ENCODE results near the gene GREB1.
A peak's percentile ranks its signal among the peaks of the same experiment; 100 is the strongest.

Gene GREB1

GRCh38 chr2:11685906-11686470 lies 152.1 kb downstream of the GREB1 start:
- no peak for DNase-seq (ENCODE audit: low spot score)

DNA sequence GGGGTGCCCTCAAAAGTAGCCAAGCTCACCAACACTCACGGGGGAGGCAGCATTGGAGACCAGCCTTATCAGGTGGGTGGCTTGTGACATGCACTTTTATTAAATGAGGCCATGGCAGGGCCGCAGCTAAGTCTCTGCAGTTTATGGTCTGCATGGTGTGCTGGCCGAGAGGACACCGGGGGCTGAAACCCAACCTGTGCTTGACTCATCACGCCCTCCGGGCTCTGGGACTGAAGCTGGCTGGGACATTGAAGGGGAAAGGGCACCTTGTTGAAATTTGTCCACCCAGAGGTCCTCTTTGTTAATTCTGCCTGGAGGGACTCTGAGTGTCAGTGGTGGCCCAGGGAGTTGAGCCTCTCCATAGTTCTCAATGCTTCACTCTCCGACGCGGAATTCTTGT lies 153.9 kb downstream of the GREB1 start:
- no peak for DNase-seq (ENCODE audit: low spot score)

DNA sequence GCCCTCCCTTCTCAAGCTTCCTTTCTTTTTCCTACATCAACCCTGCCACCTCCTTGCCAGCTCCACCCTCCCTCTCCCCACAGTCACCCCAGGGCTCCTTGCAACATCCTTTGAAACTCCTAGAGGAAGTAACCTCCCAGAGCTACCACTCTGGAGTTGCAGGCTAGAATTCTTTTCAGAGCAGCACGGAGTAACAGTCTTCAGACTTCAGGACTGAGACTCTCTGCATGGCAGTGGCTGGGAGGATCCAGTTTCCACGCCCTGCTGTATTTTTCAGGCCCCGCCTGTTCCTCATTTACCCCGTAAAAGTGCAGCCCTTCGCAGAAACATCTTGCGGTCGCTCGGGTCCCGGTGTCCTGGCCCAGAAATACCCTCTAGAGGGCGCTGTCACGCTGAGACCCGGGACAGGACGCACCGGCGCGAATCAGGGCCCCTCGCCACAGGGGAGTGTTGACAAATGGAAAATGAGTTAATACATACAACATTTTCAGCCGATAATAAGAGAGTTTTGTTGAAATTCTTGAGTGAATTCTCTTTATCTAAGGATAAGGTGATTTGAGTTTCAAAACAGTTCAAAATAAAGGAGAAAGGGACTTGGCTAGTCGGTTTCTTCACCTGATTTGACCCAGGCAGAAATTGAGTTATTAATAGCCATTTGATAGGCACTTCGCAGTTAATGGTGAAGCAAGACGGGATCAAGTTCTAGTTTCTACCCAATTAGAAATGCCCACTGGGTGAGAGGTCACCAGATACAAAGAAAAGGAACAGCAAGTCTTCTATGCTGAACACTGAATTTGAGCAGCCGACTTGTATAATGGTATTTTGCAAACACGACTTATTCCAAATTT lies 154.6 kb downstream of the GREB1 start:
- peak; percentile 88 for DNase-seq (ENCODE audit: low spot score)

GRCh38 chr2:11691076-11691660 lies 157.3 kb downstream of the GREB1 start:
- DNase-seq (ENCODE audit: low spot score) = no peak

Data from AG08395 (cell line).